GM13977 (cell line): Measurements from ENCODE around the gene CANT1.

Experiments used
- DNase-seq: peaks from one replicate; pipeline ENCODE4 v3.0.0; 2012; ENCODE audit warnings: low spot score
- in situ Hi-C: fragments of 300-500 bp; cut with MboI; formaldehyde crosslinking; loops from one replicate; pipeline ENCODE4 v1.12.0; 2022; ENCODE audit warnings: low sequenced_read_pairs, low pct_unique_long_range_greater_than_20kb, mixed read lengths, inconsistent platforms; ENCODE audit not compliant: unreplicated experiment
- TF ChIP-seq, protein P1 (sequence below): IDR thresholded peaks from 2 replicates; pipeline ENCODE4 v1.5.1; 2012; ENCODE audit warnings: mild to moderate bottlenecking, control low read depth; ENCODE audit not compliant: insufficient read depth; ENCODE audit errors: extremely low read depth, missing control alignments

Gene CANT1

DNA sequence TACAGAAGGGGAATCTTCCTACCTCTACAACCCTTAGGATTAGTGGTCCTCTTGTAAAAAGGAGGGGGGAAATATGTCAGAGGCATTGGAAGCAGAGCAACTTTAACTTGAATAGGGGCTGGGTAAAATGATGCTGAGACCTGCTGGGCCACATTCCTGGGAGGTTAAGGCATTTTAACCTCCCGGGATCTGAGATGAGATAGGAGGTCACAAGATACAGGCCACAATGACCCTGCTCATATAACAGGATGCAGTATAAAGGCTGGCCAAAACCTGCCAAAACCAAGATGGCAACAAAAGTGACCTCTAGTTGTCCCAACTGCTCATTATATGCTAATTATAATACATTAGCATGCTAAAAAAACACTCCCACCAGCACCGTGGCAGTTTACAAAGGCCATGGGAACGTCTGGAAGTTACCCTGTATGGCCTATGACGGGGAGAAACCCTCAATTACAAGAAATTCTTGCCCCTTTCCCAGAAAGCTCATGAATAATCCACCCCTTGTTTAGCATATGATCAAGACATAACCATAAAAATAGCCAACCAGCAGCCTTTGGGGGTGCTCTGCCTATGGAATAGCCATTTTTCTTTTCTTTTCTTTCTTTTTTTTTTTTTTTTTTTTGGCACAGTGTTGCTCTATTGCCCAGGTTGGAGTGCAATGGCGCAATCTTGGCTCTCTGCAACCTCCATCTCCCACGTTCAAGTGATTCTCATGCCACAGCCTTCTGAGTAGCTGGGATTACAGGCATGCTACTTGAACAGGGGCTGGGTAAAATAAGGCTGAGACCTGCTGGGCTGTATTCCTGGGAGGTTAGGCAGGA, 8.2 kb upstream of the CANT1 start:
- DNase-seq = no peak
- in situ Hi-C loops = no loop called here
- TF ChIP-seq, protein P1, sequence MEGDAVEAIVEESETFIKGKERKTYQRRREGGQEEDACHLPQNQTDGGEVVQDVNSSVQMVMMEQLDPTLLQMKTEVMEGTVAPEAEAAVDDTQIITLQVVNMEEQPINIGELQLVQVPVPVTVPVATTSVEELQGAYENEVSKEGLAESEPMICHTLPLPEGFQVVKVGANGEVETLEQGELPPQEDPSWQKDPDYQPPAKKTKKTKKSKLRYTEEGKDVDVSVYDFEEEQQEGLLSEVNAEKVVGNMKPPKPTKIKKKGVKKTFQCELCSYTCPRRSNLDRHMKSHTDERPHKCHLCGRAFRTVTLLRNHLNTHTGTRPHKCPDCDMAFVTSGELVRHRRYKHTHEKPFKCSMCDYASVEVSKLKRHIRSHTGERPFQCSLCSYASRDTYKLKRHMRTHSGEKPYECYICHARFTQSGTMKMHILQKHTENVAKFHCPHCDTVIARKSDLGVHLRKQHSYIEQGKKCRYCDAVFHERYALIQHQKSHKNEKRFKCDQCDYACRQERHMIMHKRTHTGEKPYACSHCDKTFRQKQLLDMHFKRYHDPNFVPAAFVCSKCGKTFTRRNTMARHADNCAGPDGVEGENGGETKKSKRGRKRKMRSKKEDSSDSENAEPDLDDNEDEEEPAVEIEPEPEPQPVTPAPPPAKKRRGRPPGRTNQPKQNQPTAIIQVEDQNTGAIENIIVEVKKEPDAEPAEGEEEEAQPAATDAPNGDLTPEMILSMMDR = no peak

DNA sequence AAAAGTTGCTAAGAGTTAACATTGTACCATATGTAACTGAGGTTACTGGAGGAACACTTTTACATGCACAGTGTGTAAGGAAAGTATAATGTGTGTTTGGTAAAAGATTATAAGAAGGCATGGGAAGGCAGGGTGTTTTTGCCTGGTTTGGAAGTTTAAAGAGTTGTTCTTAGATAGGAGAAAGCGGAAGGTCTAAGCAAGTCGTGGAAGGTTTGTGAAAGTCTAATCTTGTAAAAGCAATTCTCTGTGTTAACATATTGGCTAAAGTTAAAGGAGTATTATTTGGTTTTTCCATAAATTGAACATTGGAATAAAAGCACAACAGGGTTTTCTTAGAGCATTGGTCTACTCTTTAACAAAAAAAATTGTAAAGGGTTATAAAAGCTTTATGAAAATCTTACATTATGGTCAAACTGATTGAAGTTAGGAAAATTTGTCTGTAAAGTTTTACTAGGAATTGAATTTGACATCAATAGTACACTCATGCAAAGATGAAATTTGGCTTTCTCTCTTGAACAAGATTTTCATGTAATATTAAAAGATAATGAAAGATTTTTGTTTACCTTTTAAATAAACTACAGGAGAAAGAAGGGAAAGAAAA, 4.7 kb upstream of the CANT1 start:
- in situ Hi-C loops = no loop called here
- TF ChIP-seq, protein P1 = no peak
- DNase-seq = no peak

DNA sequence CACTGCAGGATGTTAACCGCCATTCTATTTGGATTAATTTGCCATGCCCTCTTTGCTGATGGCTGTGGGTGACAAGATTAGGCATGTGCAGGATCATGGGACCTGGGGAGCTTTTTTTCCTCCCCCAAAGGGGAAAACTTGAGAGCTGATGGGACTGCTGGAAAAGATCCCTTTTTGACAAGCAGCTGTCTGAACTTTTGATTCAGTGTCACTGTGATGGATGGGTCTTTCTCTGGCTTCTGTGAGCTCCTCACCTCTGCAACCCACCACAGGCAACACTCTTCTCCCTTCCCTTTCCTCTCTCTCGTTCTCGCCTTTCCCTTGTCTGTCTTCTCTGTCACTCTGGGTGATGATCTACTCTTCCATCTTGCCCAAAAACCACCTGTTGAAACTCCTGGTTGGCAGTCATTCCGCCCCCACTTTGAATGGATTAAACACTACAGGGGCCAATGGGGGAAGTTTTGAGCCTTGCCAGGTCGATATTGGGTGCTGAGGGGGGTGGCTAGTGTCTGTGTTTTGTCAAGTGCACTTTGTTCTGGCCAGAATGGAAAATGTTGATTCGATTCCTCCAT, 3.1 kb upstream of the CANT1 start:
- DNase-seq = no peak
- TF ChIP-seq, protein P1 = no peak
- in situ Hi-C loops = no loop called here

DNA sequence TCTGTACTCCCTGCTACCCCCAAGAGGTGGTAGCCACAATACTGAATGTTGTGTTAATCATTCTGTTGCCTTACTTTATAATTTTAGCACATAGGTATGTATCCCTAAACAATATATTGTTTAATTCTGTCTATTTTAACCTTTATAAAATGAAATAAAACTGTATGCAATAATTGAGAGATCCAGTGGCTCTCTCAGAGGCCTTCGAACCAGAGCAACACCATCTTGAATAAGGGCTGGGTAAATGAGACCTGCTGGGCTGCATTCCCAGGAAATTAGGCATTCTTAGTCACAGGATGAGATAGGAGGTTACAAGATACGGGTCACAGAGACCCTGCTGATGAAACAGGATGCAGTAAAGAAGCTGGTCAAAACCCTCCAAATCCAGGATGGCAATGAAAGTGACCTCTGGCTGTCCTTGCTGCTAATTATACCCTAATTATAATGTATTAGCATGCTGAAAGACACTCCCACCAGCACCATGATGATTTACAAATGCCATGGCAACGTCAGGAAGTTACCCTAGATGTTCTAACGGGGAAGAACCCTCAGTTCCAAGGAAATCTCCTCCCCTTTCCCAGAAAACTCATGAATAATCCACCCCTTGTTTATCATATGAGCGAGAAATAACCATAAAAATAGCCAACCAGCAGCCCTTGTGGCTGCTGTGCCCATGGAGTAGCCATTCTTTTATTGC, 2.0 kb upstream of the CANT1 start:
- in situ Hi-C loops = no loop called here
- TF ChIP-seq, protein P1 = no peak
- DNase-seq = no peak

DNA sequence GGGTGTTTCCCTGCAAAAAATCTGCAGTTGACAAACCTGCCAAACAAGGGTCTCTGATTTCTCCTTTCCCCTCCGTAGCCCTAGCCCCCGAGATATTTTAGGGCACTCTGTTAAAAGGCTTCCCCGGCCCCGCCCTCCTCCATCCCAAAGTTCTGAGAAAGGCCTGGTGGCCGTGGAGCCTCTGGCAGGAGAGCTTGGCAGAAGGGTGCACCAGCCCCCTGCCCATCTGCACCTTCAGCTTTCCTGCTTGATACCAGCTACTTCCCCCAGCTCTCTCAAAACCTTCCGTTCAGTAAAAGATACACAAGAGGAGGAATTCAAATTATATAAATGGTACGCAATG, 711 bp upstream of the CANT1 start:
- DNase-seq = no peak
- TF ChIP-seq, protein P1 = no peak
- in situ Hi-C loops = no loop called here

DNA sequence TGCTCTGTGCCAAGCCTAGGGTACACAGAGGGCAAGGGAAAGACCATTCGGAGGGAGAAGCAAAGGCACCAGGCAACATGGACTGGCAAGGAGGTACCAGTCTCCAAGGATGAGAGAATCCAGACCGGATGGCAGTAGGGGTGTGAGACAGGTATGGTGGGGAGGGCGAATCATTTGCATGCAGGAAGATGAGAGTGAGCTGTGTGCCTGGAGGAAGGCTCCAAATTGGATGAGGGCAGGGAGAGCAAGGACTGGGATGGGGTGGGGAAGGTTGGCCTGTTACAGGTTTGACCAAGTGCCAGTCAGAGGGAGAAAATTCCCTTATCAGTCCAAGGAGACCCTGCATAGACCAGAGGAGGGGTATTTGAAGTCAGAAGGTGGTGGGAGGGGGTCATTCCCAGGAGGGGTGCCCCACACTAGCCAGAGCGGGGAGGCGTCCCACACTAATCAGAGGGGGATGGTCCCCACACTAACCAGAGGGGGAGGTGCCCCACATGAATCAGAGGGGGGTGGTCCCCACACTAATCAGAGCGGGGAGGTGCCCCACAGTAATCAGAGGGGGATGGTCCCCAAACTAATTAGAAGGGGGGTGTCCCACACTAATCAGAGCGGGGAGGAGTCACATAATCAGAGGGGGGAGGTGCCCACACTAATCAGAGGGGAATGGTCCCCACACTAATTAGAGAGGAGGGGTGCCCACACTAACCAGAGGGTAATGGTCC, 737 bp downstream of the CANT1 start:
- DNase-seq = no peak
- TF ChIP-seq, protein P1 = no peak
- in situ Hi-C loops = no loop called here
